OCI-LY3 (cell line): ENCODE measurements around the gene ABHD10.

ENCODE experiments used
- EZH2phosphoT487 ChIP-seq: fragments of 200-600 bp; shearing (Covaris generic); IDR thresholded peaks from 2 replicates; pipeline ENCODE4 v1.6.1; 2018; ENCODE audit warnings: antibody characterized with exemption, mixed run types, low read depth
- TF ChIP-seq, protein P1 (sequence below): fragments of 200-600, 300-600 bp; sonication (generic); IDR thresholded peaks from 2 replicates; pipeline ENCODE4 v1.5.1; 2014; ENCODE audit warnings: antibody characterized with exemption, low read length, low read depth

DNA sequence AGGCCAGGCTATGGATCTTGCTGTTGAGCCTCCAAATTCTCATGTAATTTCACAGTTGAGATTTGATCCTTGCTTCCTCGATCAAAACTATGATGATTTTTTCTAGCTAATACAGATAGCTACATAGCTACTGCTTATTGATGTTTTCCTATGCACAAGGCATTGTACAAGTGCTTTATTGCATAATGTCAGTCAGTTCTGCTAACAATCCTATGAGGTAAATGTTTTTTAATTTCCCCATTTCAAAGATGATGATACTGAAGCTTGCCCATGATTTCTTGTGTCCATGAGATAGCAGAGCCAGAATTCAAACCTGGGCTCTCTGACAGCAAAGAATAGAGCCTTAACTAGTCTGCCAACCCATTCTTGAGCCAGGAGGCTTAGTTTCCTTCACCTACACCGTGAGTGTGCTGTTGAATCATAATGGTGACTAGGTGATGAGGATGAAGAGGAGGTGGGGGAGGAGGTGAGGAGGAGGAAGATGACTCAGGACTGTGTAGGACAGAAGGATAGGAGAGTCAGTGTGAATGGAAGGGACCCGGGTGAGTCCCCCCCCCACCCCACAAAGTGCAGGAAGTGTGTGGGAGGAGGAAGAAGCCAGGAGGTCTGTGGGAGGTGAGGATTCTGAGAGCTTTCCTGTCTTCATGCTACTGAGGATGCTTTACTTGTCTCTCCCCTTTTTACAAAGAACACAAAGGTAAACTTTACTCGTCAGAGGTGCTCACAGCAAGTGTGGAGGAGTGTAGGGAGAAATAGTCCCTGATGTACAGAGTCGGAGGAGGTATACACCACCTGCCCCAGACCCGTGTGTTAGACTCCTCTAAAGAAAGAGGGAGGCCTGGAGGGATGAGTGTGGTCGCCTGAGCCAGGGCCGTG lies 23.5 kb downstream of the ABHD10 start:
- TF ChIP-seq, protein P1, sequence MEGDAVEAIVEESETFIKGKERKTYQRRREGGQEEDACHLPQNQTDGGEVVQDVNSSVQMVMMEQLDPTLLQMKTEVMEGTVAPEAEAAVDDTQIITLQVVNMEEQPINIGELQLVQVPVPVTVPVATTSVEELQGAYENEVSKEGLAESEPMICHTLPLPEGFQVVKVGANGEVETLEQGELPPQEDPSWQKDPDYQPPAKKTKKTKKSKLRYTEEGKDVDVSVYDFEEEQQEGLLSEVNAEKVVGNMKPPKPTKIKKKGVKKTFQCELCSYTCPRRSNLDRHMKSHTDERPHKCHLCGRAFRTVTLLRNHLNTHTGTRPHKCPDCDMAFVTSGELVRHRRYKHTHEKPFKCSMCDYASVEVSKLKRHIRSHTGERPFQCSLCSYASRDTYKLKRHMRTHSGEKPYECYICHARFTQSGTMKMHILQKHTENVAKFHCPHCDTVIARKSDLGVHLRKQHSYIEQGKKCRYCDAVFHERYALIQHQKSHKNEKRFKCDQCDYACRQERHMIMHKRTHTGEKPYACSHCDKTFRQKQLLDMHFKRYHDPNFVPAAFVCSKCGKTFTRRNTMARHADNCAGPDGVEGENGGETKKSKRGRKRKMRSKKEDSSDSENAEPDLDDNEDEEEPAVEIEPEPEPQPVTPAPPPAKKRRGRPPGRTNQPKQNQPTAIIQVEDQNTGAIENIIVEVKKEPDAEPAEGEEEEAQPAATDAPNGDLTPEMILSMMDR, result no peak
- TF ChIP-seq EZH2phosphoT487, result no peak
